ENCODE measurements around the gene CCER1. TPM values are rescaled to one million over a fixed set of nuclear protein-coding genes. Genes with fewer than 3 reads are reported as not detected.

The CCER1 gene
- total and polyA plus RNA-seq, 2 donors from 2014 or later: not detected

GRCh38 chr12:90972226-90972625 is 17.2 kb upstream of the CCER1 start:
- intact Hi-C loops (cut with DNase I): loop anchor here (10.0 kb wide), 1 partner anchor 363 kb away; no protein-coding TSS in a partner anchor
- H3K27ac ChIP-seq (ENCODE audit: low read depth in 2 of 2, low read length in 2 of 2): no peak overlapping the region
- no peaks in the 10 kb centered on the region for H3K4me1 ChIP-seq (ENCODE audit: control insufficient read depth in 2 of 3, insufficient read depth in 2 of 3, low read depth in 1 of 3, low read length in 3 of 3)
- no peaks in the 10 kb centered on the region for H3K27me3 ChIP-seq (ENCODE audit: control insufficient read depth, insufficient read depth, low read length)
- TF ChIP-seq CTCF (IDR thresholded peaks at IDR 0.05; ENCODE audit: borderline replicate concordance, extremely low read depth, insufficient read depth): no peak
- no peak for DNase-seq
- peak; percentile 27 for FAIRE-seq
- H3K36me3 ChIP-seq (ENCODE audit: control insufficient read depth in 2 of 3, insufficient read depth in 3 of 3, low read length in 3 of 3): no peaks in the 10 kb centered on the region
- no peak overlapping the region for H3K4me3 ChIP-seq (ENCODE audit: low read length in 3 of 3)
- H3K9me3 ChIP-seq (ENCODE audit: control insufficient read depth in 2 of 3, insufficient read depth in 1 of 3, low read length in 3 of 3): no peaks in the 10 kb centered on the region
- H3K9ac ChIP-seq (ENCODE audit: low read length in 3 of 3): no peak overlapping the region

- Histone ChIP-seq H3K4me1 (ENCODE audit: control insufficient read depth in 2 of 3, insufficient read depth in 2 of 3, low read depth in 1 of 3, low read length in 3 of 3) (no peaks in the 10 kb centered on the region), H3K9me3 (ENCODE audit: control insufficient read depth in 2 of 3, insufficient read depth in 1 of 3, low read length in 3 of 3) (no peaks in the 10 kb centered on the region), H3K36me3 (ENCODE audit: control insufficient read depth in 2 of 3, insufficient read depth in 3 of 3, low read length in 3 of 3) (no peaks in the 10 kb centered on the region), H3K9ac (ENCODE audit: low read length in 3 of 3) (no peak overlapping the region), H3K27me3 (ENCODE audit: control insufficient read depth, insufficient read depth, low read length) (no peaks in the 10 kb centered on the region), H3K27ac (ENCODE audit: low read depth in 2 of 2, low read length in 2 of 2) (no peak overlapping the region), H3K4me3 (ENCODE audit: low read length in 3 of 3) (no peak overlapping the region)
- DNase-seq (no peak), FAIRE-seq (no peak)
- TF ChIP-seq CTCF (IDR thresholded peaks at IDR 0.05; ENCODE audit: borderline replicate concordance, extremely low read depth, insufficient read depth): no peak
- intact Hi-C loops (cut with DNase I): loop anchor here (10.0 kb wide), 1 partner anchor 364 kb away; no protein-coding TSS in a partner anchor
These were observed 15.9 kb upstream of the CCER1 start for GRCh38 chr12:90970911-90971310.

- Histone ChIP-seq H3K27ac (ENCODE audit: low read depth in 2 of 2, low read length in 2 of 2) (no peak overlapping the region), H3K9ac (ENCODE audit: low read length in 3 of 3) (no peak overlapping the region), H3K27me3 (ENCODE audit: control insufficient read depth, insufficient read depth, low read length) (no peaks in the 10 kb centered on the region), H3K9me3 (ENCODE audit: control insufficient read depth in 2 of 3, insufficient read depth in 1 of 3, low read length in 3 of 3) (no peaks in the 10 kb centered on the region), H3K4me3 (ENCODE audit: low read length in 3 of 3) (no peak overlapping the region), H3K4me1 (ENCODE audit: control insufficient read depth in 2 of 3, insufficient read depth in 2 of 3, low read depth in 1 of 3, low read length in 3 of 3) (no peaks in the 10 kb centered on the region), H3K36me3 (ENCODE audit: control insufficient read depth in 2 of 3, insufficient read depth in 3 of 3, low read length in 3 of 3) (no peaks in the 10 kb centered on the region)
- TF ChIP-seq CTCF (IDR thresholded peaks at IDR 0.05; ENCODE audit: borderline replicate concordance, extremely low read depth, insufficient read depth): no peak
- intact Hi-C loops (cut with DNase I): loop anchor here (10.0 kb wide), 1 partner anchor 364 kb away; no protein-coding TSS in a partner anchor
- DNase-seq: no peak
- no peak for FAIRE-seq
These were observed 15.5 kb upstream of the CCER1 start for GRCh38 chr12:90970471-90970870.

- Histone ChIP-seq H3K36me3 (ENCODE audit: control insufficient read depth in 2 of 3, insufficient read depth in 3 of 3, low read length in 3 of 3) (no peaks in the 10 kb centered on the region), H3K9me3 (ENCODE audit: control insufficient read depth in 2 of 3, insufficient read depth in 1 of 3, low read length in 3 of 3) (no peaks in the 10 kb centered on the region), H3K4me3 (ENCODE audit: low read length in 3 of 3) (no peak overlapping the region), H3K27me3 (ENCODE audit: control insufficient read depth, insufficient read depth, low read length) (no peaks in the 10 kb centered on the region), H3K9ac (ENCODE audit: low read length in 3 of 3) (no peak overlapping the region), H3K27ac (ENCODE audit: low read depth in 2 of 2, low read length in 2 of 2) (no peak overlapping the region), H3K4me1 (ENCODE audit: control insufficient read depth in 2 of 3, insufficient read depth in 2 of 3, low read depth in 1 of 3, low read length in 3 of 3) (no peaks in the 10 kb centered on the region)
- no peak for TF ChIP-seq CTCF (IDR thresholded peaks at IDR 0.05; ENCODE audit: borderline replicate concordance, extremely low read depth, insufficient read depth)
- no peak for FAIRE-seq
- intact Hi-C loops (cut with DNase I): loop anchor here (10.0 kb wide), 1 partner anchor 365 kb away; no protein-coding TSS in a partner anchor
- no peak for DNase-seq
These were observed 14.9 kb upstream of the CCER1 start for GRCh38 chr12:90969851-90970250.
